ENCODE data around the gene EFCC1.

The EFCC1 gene

DNA sequence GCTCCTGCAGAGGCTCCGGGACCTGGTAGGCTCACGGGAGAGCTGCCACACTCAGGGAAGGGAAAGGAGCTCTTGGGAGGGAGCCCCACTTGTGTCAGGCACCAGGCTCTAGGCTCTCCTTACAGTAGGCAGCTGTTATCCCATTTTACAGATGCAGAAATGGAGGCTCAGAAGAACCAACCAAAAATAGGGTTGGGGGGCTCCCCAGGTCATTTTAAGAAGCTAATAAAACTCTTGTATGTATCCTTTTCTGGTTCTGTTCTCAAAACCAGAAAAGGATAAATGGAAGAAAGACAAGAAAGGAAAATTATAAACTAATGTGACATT is 36.0 kb downstream of the EFCC1 start:
- TF ChIP-seq GATA2 (IDR thresholded peaks at IDR 0.05; ENCODE audit: low read depth, low read length) (no peak), GATA3 (IDR thresholded peaks at IDR 0.05; ENCODE audit: low read depth, low read length) (no peak)

DNA sequence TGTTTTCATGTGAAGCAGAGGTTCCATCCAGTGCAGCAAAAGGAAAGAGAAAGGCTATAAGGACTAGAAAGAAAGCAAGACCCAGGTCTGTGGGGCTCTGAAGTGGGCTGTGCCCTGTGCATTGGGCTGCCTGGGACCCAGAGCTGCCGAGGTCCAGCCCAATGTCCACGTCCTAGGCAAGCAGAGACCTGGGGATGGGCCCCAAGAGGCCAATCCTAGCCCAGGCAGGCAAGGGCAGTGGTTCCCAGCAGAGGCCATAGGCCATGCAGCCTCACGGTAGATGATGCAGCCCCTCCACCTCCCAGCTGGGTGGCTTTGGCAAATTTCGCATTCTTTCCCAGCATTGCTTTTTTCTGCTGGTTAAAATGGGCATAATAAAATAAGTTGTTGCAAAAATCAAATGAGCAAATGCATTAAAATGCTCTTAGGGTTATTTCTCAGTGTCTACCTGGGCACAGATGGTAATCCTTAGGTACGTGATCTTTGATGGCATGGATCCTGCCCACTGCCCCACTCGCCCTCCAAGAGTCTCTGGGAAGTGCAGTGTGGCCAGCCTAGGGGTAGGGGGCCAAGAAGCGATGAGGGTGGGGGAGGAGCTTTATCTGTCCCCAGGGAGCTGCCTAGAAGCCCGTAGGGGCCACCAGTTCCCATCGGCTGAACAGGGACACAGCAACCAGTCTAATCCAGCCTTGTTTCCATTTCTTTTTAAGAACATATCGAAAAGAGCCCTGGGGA is 37.2 kb downstream of the EFCC1 start:
- TF ChIP-seq GATA3 (IDR thresholded peaks at IDR 0.05; ENCODE audit: low read depth, low read length), result no peak
- no peak for TF ChIP-seq GATA2 (IDR thresholded peaks at IDR 0.05; ENCODE audit: low read depth, low read length)

DNA sequence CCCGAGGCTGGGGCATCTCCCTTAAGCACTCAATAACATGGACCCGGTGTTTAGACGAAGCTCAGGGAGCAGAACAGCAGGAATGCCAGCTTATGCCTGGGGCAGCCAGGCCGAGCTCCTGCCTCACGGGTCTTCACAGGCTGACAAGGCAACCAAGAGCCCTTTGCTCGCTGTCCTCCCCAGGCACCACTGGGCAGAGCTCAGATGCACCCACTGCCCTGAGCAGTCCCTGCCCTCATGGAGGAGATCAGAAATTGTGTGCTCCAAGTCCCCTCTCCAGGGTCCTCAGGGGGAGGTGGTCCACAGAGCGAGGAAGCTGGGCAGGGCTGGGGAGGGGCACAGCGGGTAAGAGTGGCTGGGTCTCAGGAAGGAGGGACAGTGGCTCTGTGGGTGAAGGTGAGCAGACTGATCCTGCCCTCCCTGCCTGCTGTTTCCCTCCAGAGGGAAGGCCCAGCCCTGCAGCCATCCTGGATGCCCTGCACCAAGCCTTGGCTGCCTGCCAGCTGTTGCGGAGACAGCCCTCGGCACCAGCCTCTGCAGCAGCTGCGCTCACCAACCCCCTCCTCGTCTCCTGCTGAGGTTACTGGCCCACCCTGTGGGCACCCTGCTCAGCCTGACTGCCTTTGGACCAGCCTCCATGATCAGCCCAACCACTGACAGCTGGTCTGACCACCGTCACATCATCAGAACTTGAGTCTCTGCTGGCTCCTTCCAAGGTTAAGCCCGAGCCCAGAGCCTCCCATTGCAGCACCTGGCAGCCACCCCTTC is 38.4 kb downstream of the EFCC1 start:
- no peak for TF ChIP-seq GATA2 (IDR thresholded peaks at IDR 0.05; ENCODE audit: low read depth, low read length)
- no peak for TF ChIP-seq GATA3 (IDR thresholded peaks at IDR 0.05; ENCODE audit: low read depth, low read length)

DNA sequence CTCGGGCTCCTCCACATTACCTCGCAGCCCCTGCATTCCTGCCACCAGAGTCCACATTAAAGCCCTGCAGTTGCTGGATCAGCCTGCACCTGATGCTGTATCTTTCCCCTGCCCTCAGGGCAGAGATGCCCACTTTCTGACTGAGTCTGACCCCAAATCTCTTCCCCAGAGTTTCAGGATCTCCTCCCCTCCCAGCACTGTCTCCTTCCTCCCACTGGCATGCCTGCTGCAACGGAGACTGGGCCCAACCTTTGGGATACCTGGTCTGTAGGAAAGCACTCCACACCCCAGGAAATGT is 38.9 kb downstream of the EFCC1 start:
- TF ChIP-seq GATA2 (IDR thresholded peaks at IDR 0.05; ENCODE audit: low read depth, low read length) (no peak), GATA3 (IDR thresholded peaks at IDR 0.05; ENCODE audit: low read depth, low read length) (no peak)

DNA sequence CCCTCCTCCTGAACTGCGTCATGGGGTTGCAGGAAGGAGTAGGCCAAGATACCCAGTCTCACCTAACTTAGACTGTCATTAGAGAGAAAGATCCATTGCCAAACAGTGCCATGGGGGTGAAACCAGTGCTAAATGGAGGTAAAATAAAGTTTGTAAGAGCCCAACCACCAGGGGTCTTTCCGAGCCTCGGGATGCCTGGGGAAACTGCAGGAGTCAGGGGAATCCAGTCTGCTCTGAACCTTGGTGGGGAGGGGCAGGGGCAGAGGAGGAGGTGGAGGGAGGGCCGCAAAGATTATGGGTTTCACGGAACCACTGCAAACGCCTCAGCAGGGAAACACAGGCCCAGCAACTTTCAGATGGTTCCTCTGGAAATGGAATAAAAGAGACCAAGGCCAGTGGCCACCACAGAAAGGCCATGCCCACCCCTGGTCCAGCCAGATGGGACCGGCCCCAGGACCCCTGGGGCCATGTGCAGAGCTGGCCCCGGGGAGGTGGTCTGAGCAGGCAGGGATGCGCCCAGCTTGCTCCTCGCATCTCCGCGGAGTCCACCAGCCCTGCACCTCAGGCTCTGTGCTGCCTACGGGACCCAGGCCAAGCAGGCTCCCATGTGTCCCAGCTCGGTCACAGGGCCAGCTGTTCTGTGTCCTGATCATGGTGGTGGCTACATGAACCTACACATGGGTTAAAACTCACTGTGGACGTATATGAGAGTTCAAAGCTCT is 39.6 kb downstream of the EFCC1 start:
- TF ChIP-seq GATA2 (IDR thresholded peaks at IDR 0.05; ENCODE audit: low read depth, low read length), result no peak
- no peak for TF ChIP-seq GATA3 (IDR thresholded peaks at IDR 0.05; ENCODE audit: low read depth, low read length)

DNA sequence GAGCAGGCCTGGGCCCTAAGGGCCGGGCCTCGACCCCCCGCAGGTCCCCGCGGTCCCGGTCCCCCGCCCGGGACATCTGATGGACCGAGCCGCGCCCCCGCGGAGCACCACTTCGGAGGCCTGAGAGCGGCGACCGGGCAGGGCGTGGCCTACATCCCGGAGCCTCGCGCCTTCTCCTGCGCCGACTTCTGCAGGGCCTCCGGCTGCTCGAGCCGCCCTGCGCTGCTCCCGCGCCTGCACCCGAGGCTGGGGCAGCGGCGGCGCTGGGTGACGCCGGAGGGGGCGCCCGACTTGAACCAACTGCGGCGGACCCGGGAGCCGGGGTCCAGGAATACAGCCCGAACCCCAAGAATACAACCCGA is 44.6 kb downstream of the EFCC1 start:
- TF ChIP-seq GATA2 (IDR thresholded peaks at IDR 0.05; ENCODE audit: low read depth, low read length) (no peak), GATA3 (IDR thresholded peaks at IDR 0.05; ENCODE audit: low read depth, low read length) (no peak)

DNA sequence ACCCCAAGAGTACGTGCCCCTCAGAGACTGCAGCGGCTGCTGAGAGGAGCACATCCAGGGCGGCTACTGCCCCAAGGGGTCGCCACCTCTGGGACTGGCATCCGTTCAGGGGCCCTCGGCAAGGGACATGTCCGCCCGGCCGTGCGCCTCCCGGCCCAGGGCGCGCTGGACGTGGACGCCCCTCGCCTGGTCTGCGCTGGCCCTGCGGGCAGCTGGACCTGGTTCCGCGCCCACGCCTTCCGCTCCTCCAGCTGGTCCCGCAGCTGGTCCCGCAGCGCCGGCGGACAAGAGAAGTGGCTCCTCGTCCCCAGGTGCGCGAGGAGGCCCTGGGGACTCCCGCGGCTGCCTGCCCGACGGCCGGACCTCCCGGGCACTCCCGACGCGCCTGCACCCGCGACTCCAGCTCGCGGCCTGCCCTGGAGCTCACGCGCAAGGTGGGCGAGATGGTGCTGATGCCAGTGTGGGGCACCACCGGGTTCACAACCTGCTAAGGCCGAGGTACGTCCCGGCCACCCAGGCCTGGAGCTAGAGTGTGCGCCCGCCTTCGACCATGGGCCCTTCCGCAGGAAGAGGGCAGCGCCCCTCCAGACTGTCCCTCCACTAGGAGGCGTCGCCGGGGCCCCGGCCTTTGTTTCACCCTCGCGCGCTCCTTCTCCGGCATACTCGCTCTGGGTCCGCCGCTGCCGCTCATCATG is 45.1 kb downstream of the EFCC1 start:
- TF ChIP-seq GATA2 (IDR thresholded peaks at IDR 0.05; ENCODE audit: low read depth, low read length) (no peak), GATA3 (IDR thresholded peaks at IDR 0.05; ENCODE audit: low read depth, low read length) (no peak)

DNA sequence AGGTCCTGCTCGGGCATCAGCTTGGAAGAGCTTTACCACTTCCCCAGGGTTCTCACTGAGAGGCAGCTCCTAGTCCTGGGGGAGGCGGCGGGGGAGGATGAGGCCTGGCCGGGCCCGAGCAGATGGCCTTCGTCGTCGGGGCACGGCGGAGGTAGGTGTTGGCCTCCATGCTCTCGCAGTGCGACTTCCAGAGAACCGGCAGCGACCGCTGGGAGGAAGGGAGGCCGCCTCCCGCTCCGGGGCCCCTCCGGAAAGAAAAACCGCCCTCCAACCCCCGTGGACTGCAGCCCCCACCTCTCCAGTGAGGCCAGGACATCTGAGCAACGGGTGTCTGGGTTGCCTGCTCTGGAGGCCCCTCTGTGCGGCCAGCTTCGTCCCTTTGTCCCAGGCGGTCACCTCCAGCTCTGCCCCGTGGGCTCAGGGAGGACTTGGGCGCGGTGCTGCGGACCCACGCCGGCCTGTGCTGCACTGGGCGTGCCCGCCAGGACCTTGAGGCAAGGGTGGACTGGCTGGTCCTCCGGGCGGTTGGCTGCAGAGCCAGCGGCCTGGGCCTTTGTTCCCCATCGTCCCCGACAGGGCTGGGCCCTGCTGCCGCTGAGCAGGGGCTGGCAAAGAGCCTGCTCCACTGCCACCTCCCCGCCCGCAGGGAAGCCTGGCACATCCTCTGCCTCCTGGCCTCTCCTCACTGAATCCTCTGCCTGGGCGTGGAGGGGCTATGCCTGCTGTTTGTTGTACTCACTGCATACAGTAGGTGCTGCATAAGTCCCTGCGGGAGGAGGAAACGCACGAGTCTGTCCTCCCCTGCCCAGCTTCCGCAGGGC is 45.8 kb downstream of the EFCC1 start:
- TF ChIP-seq GATA2 (IDR thresholded peaks at IDR 0.05; ENCODE audit: low read depth, low read length) (no peak), GATA3 (IDR thresholded peaks at IDR 0.05; ENCODE audit: low read depth, low read length) (no peak)

DNA sequence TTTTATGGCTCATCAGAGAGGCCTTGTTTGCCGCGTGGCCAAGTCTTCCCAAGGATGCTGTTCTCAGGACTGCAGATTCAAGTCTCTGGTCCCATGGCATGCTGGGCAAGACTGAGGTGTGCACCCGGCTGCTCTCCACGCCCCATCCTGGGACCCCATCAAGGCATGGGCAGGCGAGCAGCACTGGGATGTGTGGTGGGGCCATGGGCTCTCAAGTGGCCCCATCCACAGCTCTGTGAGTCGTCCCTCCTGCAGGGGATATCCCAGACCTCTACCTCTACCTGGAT is 46.4 kb downstream of the EFCC1 start:
- no peak for TF ChIP-seq GATA2 (IDR thresholded peaks at IDR 0.05; ENCODE audit: low read depth, low read length)
- TF ChIP-seq GATA3 (IDR thresholded peaks at IDR 0.05; ENCODE audit: low read depth, low read length), result no peak

DNA sequence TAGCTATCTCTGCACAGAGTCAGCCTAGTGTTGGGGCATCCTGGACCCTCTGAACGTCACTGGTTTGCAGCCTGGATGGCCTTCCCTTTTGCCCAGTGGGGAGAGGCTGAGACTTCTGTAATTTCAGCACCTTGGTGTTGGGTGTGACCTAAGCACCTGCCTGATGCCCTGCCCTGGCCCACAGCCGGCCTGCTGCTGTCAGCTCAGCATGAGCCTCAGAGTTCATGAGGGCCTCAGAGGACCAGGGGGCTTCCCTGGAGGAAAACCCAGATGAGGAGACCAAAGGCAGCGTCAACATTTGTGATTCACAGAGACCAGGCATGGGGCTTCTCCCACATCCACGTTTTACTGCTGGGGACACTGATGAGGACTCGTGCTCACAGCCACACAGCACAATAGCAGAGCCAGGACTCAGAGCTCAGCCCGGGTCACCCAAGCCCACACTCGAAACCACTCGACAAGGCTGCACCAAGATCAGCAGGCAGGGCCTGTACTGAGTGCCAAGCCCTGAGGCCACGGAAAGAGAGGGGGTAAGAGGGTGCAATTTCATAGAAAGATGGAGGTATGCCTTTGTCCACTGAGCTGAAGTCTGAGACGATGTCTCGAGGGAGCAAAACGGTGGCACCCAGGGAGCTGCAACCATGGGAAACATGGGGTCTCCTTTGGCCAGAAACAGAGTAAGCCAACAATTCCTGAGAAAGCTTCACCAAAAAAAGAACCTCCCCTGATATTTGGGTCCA is 49.6 kb downstream of the EFCC1 start:
- TF ChIP-seq GATA3 (IDR thresholded peaks at IDR 0.05; ENCODE audit: low read depth, low read length), result no peak
- TF ChIP-seq GATA2 (IDR thresholded peaks at IDR 0.05; ENCODE audit: low read depth, low read length), result no peak

DNA sequence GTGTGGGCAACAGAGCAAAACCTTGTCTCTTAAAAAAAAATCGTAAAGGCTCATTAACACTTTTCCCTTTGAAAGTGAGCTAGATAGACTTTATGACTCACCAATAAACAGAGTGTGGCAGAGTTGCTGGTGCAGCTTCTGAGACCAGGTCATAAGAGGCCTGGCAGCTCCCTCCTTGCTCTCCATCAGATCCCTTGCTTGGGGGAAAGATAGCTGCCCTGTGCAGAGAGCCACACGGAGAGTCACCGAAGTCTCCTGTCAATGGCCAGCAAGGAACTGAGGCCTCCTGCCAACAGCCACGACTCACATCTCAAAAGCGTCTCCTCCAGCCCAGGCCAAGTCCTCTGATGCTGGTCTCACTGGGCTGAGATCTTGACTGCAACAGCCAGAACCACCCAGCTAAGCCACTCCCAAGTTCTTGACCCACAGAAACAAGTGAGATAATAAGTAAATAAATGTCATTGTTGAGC is 50.8 kb downstream of the EFCC1 start:
- TF ChIP-seq GATA2 (IDR thresholded peaks at IDR 0.05; ENCODE audit: low read depth, low read length) (no peak), GATA3 (IDR thresholded peaks at IDR 0.05; ENCODE audit: low read depth, low read length) (no peak)

DNA sequence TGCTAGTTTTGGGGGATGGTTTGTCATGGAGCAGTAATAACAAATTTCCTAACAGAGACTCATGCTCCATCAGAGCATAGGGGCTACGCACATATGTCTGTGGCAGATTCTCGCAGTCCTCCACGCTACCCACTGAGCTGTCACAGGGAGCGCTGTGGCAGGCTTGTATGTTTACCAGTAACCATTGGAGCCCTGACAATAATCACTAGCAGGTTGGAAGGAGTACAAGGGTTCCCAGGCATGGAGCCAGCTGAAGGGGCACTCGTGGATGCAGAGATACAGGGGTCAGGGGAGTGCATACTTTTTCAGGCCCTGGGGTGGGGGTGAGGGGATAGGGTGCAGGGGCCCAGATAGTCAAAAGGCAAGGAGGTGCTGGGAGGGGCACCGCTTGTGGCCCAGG is 51.6 kb downstream of the EFCC1 start:
- TF ChIP-seq GATA2 (IDR thresholded peaks at IDR 0.05; ENCODE audit: low read depth, low read length), result no peak
- TF ChIP-seq GATA3 (IDR thresholded peaks at IDR 0.05; ENCODE audit: low read depth, low read length), result no peak

DNA sequence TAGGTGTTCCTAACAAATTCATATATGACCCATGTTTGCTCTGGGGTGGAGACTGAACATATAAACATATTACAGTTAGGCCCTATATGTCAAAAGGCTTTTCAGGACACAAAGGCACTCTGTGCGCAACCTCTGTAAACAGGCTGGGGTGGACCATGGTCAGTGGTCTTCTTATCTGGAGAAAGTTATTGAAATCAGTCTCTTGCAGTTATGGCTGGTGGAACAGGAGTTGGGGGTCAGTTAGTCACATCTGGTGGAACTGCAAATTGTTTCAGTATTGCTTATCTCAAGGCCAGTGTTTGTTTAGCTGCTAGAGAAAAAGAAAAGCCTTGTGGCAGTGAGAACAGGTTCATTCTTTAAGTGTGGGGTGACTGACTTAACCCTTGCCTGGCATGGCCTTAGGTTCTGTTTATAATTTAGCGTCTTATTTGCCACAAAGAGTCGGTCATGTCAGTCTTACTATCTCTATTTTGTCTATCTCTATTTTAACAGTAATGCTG is 53.6 kb downstream of the EFCC1 start:
- TF ChIP-seq GATA2 (IDR thresholded peaks at IDR 0.05; ENCODE audit: low read depth, low read length) (peak; percentile 40; the same call in 1 of the 2 replicates), GATA3 (IDR thresholded peaks at IDR 0.05; ENCODE audit: low read depth, low read length) (no peak)

All from SH-SY5Y (cell line).